ENCODE data around the gene ATOSA. TPM values are rescaled to one million over a fixed set of nuclear protein-coding genes. Genes with fewer than 3 reads are reported as not detected.

The ATOSA gene
- total and polyA plus RNA-seq, 2 experiments from 2014 or later: 6.8 to 26.0 TPM

- H3K4me1 ChIP-seq (ENCODE audit: insufficient read depth): no peaks in the 10 kb centered on the region
- no peak overlapping the region for H3K27ac ChIP-seq
- TF ChIP-seq EZH2phosphoT487 (IDR thresholded peaks at IDR 0.05; ENCODE audit: low read depth, severe bottlenecking, unreplicated experiment) (no peak), EZH2 (IDR thresholded peaks at IDR 0.05; ENCODE audit: borderline replicate concordance) (no peak), CTCF (IDR thresholded peaks at IDR 0.05; ENCODE audit: poor library complexity) (no peak)
- no peaks in the 10 kb centered on the region for H3K9me3 ChIP-seq (ENCODE audit: low read depth)
- H4K20me1 ChIP-seq (ENCODE audit: insufficient read depth, poor library complexity, severe bottlenecking): no peaks in the 10 kb centered on the region
- H3K4me2 ChIP-seq: no peak overlapping the region
- H3K4me3 ChIP-seq: no peak overlapping the region
- WGBS (ENCODE audit: low lambda C conversion rate, missing lambda C conversion rate): 82% methylated on average over 3 of the region's 3 CpGs
- DNase-seq (ENCODE audit: low spot score): no peak
- H3K79me2 ChIP-seq: no peaks in the 10 kb centered on the region
- no peaks in the 10 kb centered on the region for H3K27me3 ChIP-seq
- H3K9me2 ChIP-seq (replicated peaks; ENCODE audit: insufficient read depth): no peaks in the 10 kb centered on the region
- H3K36me3 ChIP-seq (replicated peaks; ENCODE audit: insufficient read depth, low read depth): no peaks in the 10 kb centered on the region
- H2AFZ ChIP-seq: no peak overlapping the region
These were observed 3.6 kb upstream of the ATOSA start for GRCh38 chr15:52682781-52683180.

GRCh38 chr15:52682200-52682599, 3.0 kb upstream of the ATOSA start:
- Histone ChIP-seq H4K20me1 (ENCODE audit: insufficient read depth, poor library complexity, severe bottlenecking) (no peaks in the 10 kb centered on the region), H3K79me2 (peaks cover 3% of the 10 kb centered on the region), H3K9me2 (replicated peaks; ENCODE audit: insufficient read depth) (no peaks in the 10 kb centered on the region), H3K36me3 (replicated peaks; ENCODE audit: insufficient read depth, low read depth) (no peaks in the 10 kb centered on the region), H3K9me3 (ENCODE audit: low read depth) (no peaks in the 10 kb centered on the region), H3K4me2 (no peak overlapping the region), H2AFZ (no peak overlapping the region), H3K27me3 (no peaks in the 10 kb centered on the region), H3K27ac (no peak overlapping the region), H3K4me1 (ENCODE audit: insufficient read depth) (peaks cover 4% of the 10 kb centered on the region), H3K4me3 (no peak overlapping the region)
- DNase-seq (ENCODE audit: low spot score): no peak
- TF ChIP-seq CTCF (IDR thresholded peaks at IDR 0.05; ENCODE audit: poor library complexity) (no peak), EZH2phosphoT487 (IDR thresholded peaks at IDR 0.05; ENCODE audit: low read depth, severe bottlenecking, unreplicated experiment) (no peak), EZH2 (IDR thresholded peaks at IDR 0.05; ENCODE audit: borderline replicate concordance) (no peak)

DNA sequence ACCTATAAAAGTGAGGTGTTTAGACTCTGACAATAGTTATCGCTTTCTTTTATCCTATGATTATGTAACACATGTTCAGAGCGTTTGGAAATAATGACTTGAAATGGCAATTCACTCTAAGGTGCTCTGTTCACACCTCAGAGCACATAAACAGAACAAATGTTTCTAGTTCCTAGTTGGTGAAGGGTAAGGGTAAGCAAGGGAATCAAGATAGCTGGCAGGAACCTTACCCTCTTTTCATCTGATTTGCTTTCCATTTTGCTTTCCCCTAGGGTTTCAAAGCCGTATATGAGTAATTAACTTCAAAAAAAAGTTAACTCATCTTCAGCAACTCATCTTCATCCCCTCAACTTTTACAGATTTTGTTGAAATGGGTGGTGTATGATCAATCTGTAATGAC, 2.3 kb upstream of the ATOSA start:
- Histone ChIP-seq H3K36me3 (replicated peaks; ENCODE audit: insufficient read depth, low read depth) (peaks cover 2% of the 10 kb centered on the region), H2AFZ (no peak overlapping the region), H3K79me2 (peaks cover 11% of the 10 kb centered on the region), H3K4me1 (ENCODE audit: insufficient read depth) (peaks cover 12% of the 10 kb centered on the region), H3K9me3 (ENCODE audit: low read depth) (no peaks in the 10 kb centered on the region), H3K27me3 (no peaks in the 10 kb centered on the region), H3K4me3 (no peak overlapping the region), H4K20me1 (ENCODE audit: insufficient read depth, poor library complexity, severe bottlenecking) (no peaks in the 10 kb centered on the region), H3K27ac (no peak overlapping the region), H3K9me2 (replicated peaks; ENCODE audit: insufficient read depth) (no peaks in the 10 kb centered on the region), H3K4me2 (no peak overlapping the region)
- WGBS (ENCODE audit: low lambda C conversion rate, missing lambda C conversion rate): 90% methylated on average over 3 of the region's 3 CpGs
- no peak for TF ChIP-seq EZH2phosphoT487 (IDR thresholded peaks at IDR 0.05; ENCODE audit: low read depth, severe bottlenecking, unreplicated experiment)
- TF ChIP-seq EZH2 (IDR thresholded peaks at IDR 0.05; ENCODE audit: borderline replicate concordance): no peak
- no peak for TF ChIP-seq CTCF (IDR thresholded peaks at IDR 0.05; ENCODE audit: poor library complexity)
- no peak for DNase-seq (ENCODE audit: low spot score)

- TF ChIP-seq CTCF (IDR thresholded peaks at IDR 0.05; ENCODE audit: poor library complexity): no peak
- TF ChIP-seq EZH2phosphoT487 (IDR thresholded peaks at IDR 0.05; ENCODE audit: low read depth, severe bottlenecking, unreplicated experiment): no peak
- TF ChIP-seq EZH2 (IDR thresholded peaks at IDR 0.05; ENCODE audit: borderline replicate concordance): no peak
- Histone ChIP-seq H3K79me2 (peaks cover 17% of the 10 kb centered on the region), H4K20me1 (ENCODE audit: insufficient read depth, poor library complexity, severe bottlenecking) (no peaks in the 10 kb centered on the region), H2AFZ (no peak overlapping the region), H3K4me3 (no peak overlapping the region), H3K27me3 (no peaks in the 10 kb centered on the region), H3K4me2 (no peak overlapping the region), H3K4me1 (ENCODE audit: insufficient read depth) (peaks cover 16% of the 10 kb centered on the region), H3K36me3 (replicated peaks; ENCODE audit: insufficient read depth, low read depth) (peaks cover 4% of the 10 kb centered on the region), H3K9me3 (ENCODE audit: low read depth) (no peaks in the 10 kb centered on the region), H3K27ac (no peak overlapping the region), H3K9me2 (replicated peaks; ENCODE audit: insufficient read depth) (no peaks in the 10 kb centered on the region)
- no peak for DNase-seq (ENCODE audit: low spot score)
These were observed 1.6 kb upstream of the ATOSA start for GRCh38 chr15:52680761-52681160.
